BLaER1 (cell line): ENCODE measurements around the gene ASCC3.

ENCODE experiments used
- H3K27ac ChIP-seq: shearing (Covaris generic); formaldehyde crosslinking; 2 replicates; pipeline ENCODE4 v1.8.1; 2022
- H3K27me3 ChIP-seq: shearing (Covaris generic); formaldehyde crosslinking; 2 replicates; pipeline ENCODE4 v1.8.1; 2022
- H3K36me3 ChIP-seq: shearing (Covaris generic); formaldehyde crosslinking; 2 replicates; pipeline ENCODE4 v1.8.1; 2022
- H3K4me1 ChIP-seq: shearing (Covaris generic); formaldehyde crosslinking; 2 replicates; pipeline ENCODE4 v1.8.1; 2022
- H3K4me2 ChIP-seq: shearing (Covaris generic); formaldehyde crosslinking; 2 replicates; pipeline ENCODE4 v1.8.1; 2022
- H3K4me3 ChIP-seq: shearing (Covaris generic); formaldehyde crosslinking; 2 replicates; pipeline ENCODE4 v1.8.1; 2022
- H3K9ac ChIP-seq: shearing (Covaris generic); formaldehyde crosslinking; 2 replicates; pipeline ENCODE4 v1.8.1; 2022
- H3K9me3 ChIP-seq: shearing (Covaris generic); formaldehyde crosslinking; 2 replicates; pipeline ENCODE4 v1.8.1; 2022
- H4K20me1 ChIP-seq: shearing (Covaris generic); formaldehyde crosslinking; 2 replicates; pipeline ENCODE4 v1.8.1; 2022
- Cebpa-rat ChIP-seq: shearing (Covaris generic); IDR thresholded peaks from 2 replicates; pipeline ENCODE4 v1.8.1; 2022

Gene ASCC3

DNA sequence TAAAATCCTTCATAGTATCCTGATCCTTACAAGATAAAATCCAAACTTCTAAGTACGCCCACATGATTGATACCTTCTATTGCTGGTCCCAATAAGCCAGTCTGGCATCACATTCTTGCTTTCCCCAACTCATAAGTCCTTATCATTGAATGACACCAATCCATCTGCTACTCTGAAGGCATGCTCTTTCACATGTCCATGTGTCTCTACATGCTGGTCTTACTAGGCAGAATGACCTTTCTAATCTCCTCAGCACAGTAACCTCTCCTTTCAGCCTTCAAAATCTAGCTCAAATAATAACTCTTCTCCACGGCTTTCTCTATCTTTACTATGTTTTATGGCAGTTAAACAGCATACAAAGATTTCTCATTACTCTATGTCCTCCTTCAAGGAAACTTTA, 71.1 kb downstream of the ASCC3 start:
- Histone ChIP-seq H3K4me2 (no peak overlapping the region), H4K20me1 (peaks cover 25% of the 10 kb centered on the region; the same call in 1 of the 2 replicates), H3K4me3 (no peak overlapping the region), H3K36me3 (peaks cover 10% of the 10 kb centered on the region), H3K27me3 (no peaks in the 10 kb centered on the region), H3K27ac (no peak overlapping the region), H3K9me3 (no peaks in the 10 kb centered on the region), H3K9ac (no peak overlapping the region), H3K4me1 (no peaks in the 10 kb centered on the region)
- TF ChIP-seq Cebpa-rat, result no peak

DNA sequence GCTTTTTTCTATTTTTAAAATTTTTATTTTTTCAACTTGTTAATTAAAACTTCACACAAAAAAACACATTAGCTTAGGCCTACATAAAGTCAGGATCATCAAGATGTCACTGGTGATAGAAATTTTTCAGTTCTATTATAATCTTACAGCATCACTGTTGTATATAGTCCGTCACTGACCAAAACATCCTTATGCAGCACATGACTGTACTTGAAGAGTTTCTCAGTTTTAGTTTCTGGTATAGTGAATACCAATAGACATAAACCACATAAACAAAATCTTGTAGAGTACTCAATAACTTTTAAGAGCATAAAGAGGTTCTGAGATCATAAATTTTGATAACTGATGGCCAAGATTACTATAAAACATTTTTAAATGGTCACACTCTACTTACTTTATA, 71.8 kb downstream of the ASCC3 start:
- no peak overlapping the region for H3K9ac ChIP-seq
- peaks cover 16% of the 10 kb centered on the region for H3K36me3 ChIP-seq
- no peaks in the 10 kb centered on the region for H3K27me3 ChIP-seq
- H3K9me3 ChIP-seq, result no peaks in the 10 kb centered on the region
- H3K27ac ChIP-seq, result no peak overlapping the region
- H3K4me2 ChIP-seq, result no peak overlapping the region
- peaks cover 25% of the 10 kb centered on the region; the same call in 1 of the 2 replicates for H4K20me1 ChIP-seq
- H3K4me1 ChIP-seq, result no peaks in the 10 kb centered on the region
- no peak for TF ChIP-seq Cebpa-rat
- H3K4me3 ChIP-seq, result no peak overlapping the region

DNA sequence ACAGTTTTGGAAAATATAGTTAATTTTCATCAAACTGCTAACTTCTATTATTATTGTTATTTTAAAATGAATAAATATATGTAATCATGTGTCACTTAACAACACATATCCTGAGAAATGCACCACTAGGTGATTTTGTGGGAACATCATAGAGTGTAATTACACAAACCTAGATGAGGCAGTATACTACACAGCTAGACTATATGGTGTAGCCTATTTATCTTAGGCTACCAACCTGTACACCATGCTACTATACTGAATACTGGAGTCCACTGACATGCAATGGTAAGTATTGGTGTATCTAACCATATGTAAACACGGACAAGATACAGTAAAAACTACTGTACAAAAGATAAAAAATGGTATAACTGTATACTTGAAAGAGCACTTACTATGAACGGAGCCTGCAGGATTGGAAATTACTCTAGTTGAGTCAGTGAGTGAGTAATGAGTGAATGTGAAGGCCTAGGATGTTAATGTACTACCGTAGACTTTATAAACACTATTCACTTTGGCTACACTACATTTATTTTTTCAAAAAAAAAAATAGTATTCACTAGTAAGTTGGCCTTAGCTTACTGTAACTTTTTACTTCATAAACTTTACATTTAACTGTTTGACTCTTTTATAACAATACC, 72.4 kb downstream of the ASCC3 start:
- peaks cover 17% of the 10 kb centered on the region for H3K36me3 ChIP-seq
- H3K4me3 ChIP-seq, result no peak overlapping the region
- H3K4me1 ChIP-seq, result no peaks in the 10 kb centered on the region
- H3K9ac ChIP-seq, result no peak overlapping the region
- no peaks in the 10 kb centered on the region for H3K9me3 ChIP-seq
- no peak overlapping the region for H3K27ac ChIP-seq
- H3K27me3 ChIP-seq, result no peaks in the 10 kb centered on the region
- no peak overlapping the region for H3K4me2 ChIP-seq
- no peak for TF ChIP-seq Cebpa-rat
- peaks cover 25% of the 10 kb centered on the region; the same call in 1 of the 2 replicates for H4K20me1 ChIP-seq

GRCh38 chr6:100806296-100806695, 74.8 kb downstream of the ASCC3 start:
- no peak overlapping the region for H3K27ac ChIP-seq
- H3K4me2 ChIP-seq, result no peak overlapping the region
- no peak overlapping the region for H3K9ac ChIP-seq
- H3K36me3 ChIP-seq, result peaks cover 23% of the 10 kb centered on the region
- no peak overlapping the region for H3K4me3 ChIP-seq
- H3K27me3 ChIP-seq, result no peaks in the 10 kb centered on the region
- H3K4me1 ChIP-seq, result no peaks in the 10 kb centered on the region
- H3K9me3 ChIP-seq, result no peaks in the 10 kb centered on the region
- TF ChIP-seq Cebpa-rat, result no peak
- peaks cover 22% of the 10 kb centered on the region; the same call in 1 of the 2 replicates for H4K20me1 ChIP-seq

DNA sequence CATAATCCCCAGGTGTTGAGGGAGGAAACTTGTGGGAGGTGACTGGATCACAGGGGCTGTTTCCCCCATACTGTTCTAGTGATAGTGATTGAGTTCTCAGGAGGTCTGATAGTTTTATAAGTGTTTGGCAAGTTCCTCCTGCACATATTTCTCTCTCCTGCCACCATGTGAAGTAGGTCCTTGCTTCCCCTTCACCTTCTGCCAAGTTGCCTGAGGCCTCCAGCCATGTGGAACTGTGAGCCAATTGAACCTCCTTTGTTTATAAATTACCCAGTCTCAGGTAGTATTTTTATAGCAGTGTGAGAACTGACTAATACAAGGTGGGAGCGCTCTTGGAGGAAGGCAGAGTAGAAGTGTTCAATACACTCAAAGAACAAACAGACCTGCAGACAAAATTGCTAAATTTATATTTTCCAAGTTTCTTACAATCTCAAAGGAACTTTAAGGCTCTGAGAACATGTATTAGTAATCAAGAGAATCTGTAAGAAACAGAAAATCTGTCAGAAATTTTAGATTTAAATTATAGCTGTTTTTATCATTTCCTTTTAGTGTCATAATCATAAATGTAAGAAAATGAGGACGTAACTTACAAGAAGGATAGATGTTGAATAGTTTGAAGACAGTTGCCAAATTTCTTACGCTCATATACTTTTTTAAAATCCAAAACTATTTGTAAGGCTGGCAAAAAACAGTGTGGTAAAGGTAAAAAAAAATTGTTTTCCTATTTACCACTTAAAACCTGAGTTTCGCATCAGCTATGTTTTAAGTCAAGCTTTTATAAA, 77.7 kb downstream of the ASCC3 start:
- H3K4me1 ChIP-seq, result no peaks in the 10 kb centered on the region
- peaks cover 10% of the 10 kb centered on the region; the same call in 1 of the 2 replicates for H4K20me1 ChIP-seq
- no peak overlapping the region for H3K9ac ChIP-seq
- H3K4me2 ChIP-seq, result no peak overlapping the region
- H3K9me3 ChIP-seq, result no peaks in the 10 kb centered on the region
- no peak for TF ChIP-seq Cebpa-rat
- H3K27ac ChIP-seq, result no peak overlapping the region
- no peak overlapping the region for H3K4me3 ChIP-seq
- peaks cover 29% of the 10 kb centered on the region for H3K36me3 ChIP-seq
- no peaks in the 10 kb centered on the region for H3K27me3 ChIP-seq

DNA sequence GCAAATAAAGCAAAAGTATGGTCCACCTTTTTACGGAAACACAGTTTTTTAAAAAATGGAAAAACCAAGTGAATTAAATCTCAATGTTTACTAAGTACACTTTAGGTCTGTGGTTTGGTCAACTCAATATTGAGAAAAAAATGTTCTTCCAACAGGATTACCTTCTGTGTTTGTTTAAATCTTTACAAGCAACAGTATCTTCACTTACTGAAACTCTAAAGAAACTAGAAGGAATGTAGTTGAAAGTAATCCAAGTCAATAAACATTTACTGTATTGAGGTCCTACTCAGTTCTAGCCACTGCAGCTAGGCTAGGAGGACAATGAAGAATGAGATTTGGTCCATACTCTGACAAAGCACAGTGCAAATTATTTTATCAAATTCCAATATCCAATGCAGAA, 80.1 kb downstream of the ASCC3 start:
- peaks cover 6% of the 10 kb centered on the region; the same call in 1 of the 2 replicates for H4K20me1 ChIP-seq
- no peak overlapping the region for H3K4me2 ChIP-seq
- no peak overlapping the region for H3K4me3 ChIP-seq
- no peaks in the 10 kb centered on the region for H3K4me1 ChIP-seq
- H3K36me3 ChIP-seq, result peaks cover 36% of the 10 kb centered on the region
- H3K27me3 ChIP-seq, result no peaks in the 10 kb centered on the region
- H3K9ac ChIP-seq, result no peak overlapping the region
- no peak overlapping the region for H3K27ac ChIP-seq
- H3K9me3 ChIP-seq, result no peaks in the 10 kb centered on the region
- TF ChIP-seq Cebpa-rat, result no peak

GRCh38 chr6:100796049-100796823, 84.9 kb downstream of the ASCC3 start:
- no peaks in the 10 kb centered on the region for H3K27me3 ChIP-seq
- no peak overlapping the region for H3K27ac ChIP-seq
- no peak overlapping the region for H3K4me2 ChIP-seq
- TF ChIP-seq Cebpa-rat, result no peak
- H3K9ac ChIP-seq, result no peak overlapping the region
- peaks cover 29% of the 10 kb centered on the region for H3K36me3 ChIP-seq
- H4K20me1 ChIP-seq, result no peaks in the 10 kb centered on the region
- H3K4me3 ChIP-seq, result no peak overlapping the region
- no peaks in the 10 kb centered on the region for H3K4me1 ChIP-seq
- no peaks in the 10 kb centered on the region for H3K9me3 ChIP-seq

DNA sequence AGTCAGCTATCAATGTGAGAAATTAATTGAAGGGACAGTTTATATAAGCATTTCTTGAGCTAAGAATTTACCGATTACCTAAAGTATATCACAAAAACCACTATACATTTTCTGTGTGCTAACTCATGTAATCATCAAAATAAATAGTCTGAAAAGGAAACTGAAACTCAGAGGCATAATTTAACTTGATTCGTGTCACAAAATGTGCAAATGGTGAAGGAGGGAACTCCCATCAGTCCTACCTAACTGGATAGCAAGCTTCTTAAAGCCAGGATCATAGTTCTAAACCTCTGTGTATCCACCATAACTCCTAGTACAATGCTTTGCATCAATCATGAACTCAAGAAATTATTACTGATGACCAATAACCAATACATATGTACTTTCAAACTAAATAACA, 91.0 kb downstream of the ASCC3 start:
- Histone ChIP-seq H3K4me1 (no peaks in the 10 kb centered on the region), H3K4me2 (no peak overlapping the region), H3K9ac (no peak overlapping the region), H3K4me3 (no peak overlapping the region), H4K20me1 (no peaks in the 10 kb centered on the region), H3K27me3 (no peaks in the 10 kb centered on the region), H3K27ac (no peak overlapping the region), H3K9me3 (no peaks in the 10 kb centered on the region), H3K36me3 (peaks cover 26% of the 10 kb centered on the region)
- no peak for TF ChIP-seq Cebpa-rat

DNA sequence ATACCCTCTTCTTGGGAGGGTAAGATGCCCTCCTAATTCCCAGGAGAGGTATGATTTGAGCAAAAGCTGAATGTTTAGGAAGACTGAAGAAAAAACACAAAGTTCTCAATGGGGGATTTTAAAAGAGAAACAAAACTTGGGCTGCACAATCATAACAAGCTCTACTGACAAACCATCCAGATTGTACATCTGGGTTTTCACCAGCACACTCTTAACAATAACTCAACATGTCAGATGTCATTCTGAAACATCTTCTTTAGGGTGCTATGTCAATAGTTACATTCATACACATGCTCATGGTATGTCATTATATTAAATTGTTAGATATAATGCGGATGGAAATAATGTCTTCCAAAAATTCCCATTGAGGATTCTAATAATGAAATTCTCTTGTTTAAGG, 95.1 kb downstream of the ASCC3 start:
- H3K27ac ChIP-seq, result no peak overlapping the region
- no peak overlapping the region for H3K4me2 ChIP-seq
- no peaks in the 10 kb centered on the region for H4K20me1 ChIP-seq
- TF ChIP-seq Cebpa-rat, result no peak
- no peaks in the 10 kb centered on the region for H3K4me1 ChIP-seq
- no peak overlapping the region for H3K4me3 ChIP-seq
- no peaks in the 10 kb centered on the region for H3K9me3 ChIP-seq
- H3K9ac ChIP-seq, result no peak overlapping the region
- H3K36me3 ChIP-seq, result 0 out of 2 replicates have a peak, but pooled peaks cover 11% of the 10 kb centered on the region
- H3K27me3 ChIP-seq, result no peaks in the 10 kb centered on the region

GRCh38 chr6:100780648-100781047, 100.5 kb downstream of the ASCC3 start:
- no peaks in the 10 kb centered on the region for H3K4me1 ChIP-seq
- no peak overlapping the region for H3K27ac ChIP-seq
- no peaks in the 10 kb centered on the region for H3K27me3 ChIP-seq
- H3K36me3 ChIP-seq, result no peaks in the 10 kb centered on the region
- no peaks in the 10 kb centered on the region for H3K9me3 ChIP-seq
- no peak overlapping the region for H3K4me2 ChIP-seq
- TF ChIP-seq Cebpa-rat, result no peak
- no peaks in the 10 kb centered on the region; the same call in 1 of the 2 replicates for H4K20me1 ChIP-seq
- H3K4me3 ChIP-seq, result no peak overlapping the region
- H3K9ac ChIP-seq, result no peak overlapping the region
